Right renal cortex interstitium (tissue), 3 donors: ENCODE results near the gene ACTN1. TPM values are rescaled to one million over a fixed set of nuclear protein-coding genes. Genes with fewer than 3 reads are reported as not detected.
"Not testable (repeated sequence)": the region's sequence is repeated elsewhere in the genome, so short reads cannot be mapped to it uniquely, and the experiment has no call there.

Source experiments
- DNase-seq, 3 donors: peaks; one replicate each; pipeline ENCODE4 v3.0.0-alpha.2; 2013; ENCODE audit warnings: low read depth in 3 of 3, low spot score in 2 of 3
- polyA plus RNA-seq, 3 donors: library from polyadenylated mRNA; unstranded; fragments of 120-200 nt; gene quantifications; one replicate each; pipeline ENCODE4 v1.2.1, GENCODE V29; 2013; ENCODE audit not compliant: insufficient read length in 3 of 3

Gene ACTN1
- polyA plus RNA-seq, 3 donors, result 64.2 to 75.2 (median 69.2) TPM

DNA sequence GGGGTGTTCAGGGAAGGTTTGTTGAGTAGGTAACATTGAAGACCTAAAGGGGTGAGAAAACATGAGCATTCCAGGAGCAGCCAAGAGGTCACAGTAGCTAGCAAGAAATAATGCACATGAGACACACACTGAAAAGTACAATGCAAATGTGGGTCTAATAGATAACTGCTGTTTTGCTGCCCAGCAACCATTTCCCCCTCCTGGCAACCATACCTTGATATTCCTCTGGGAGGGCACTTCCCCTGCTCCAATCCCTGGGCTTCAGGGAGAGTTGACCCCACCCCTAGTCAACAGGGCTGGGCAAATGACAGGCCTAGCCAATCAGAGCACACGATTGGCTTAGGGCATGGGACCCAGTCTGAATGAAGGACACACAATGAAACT is 8.5 kb upstream of the ACTN1 start:
- no peak for DNase-seq

DNA sequence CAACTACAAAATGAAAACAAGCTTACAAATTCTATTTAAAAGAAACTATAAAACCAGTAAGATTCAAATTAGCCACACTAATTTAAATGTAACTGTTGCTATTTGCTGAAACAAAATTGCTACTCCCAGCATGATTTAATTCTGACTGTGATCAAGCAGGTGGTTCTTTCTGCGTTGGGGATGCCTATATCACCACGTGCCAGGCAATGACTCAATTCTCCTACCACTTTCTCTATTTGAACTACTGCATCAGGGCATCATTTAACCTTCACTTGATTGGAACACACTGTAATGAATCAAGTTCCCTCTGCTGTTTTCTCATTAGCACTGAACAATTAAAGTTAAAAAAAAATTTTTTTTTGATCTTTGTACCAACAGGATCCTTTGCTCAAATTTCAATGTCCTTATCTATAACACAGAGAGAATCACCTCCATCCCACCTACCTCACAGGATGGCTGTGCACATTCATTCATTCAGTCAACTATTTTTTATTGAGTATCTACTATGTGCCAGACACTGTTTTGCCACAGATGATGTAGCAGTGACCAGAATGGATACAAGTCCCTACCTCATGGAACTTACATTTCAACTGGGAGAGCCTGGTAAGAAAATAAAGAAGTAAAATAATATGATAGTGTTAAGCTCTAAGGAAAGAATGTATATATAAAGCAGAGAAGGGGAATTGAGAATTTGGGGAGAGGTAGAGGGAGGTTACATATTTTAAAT is 8.0 kb upstream of the ACTN1 start:
- no peak for DNase-seq

DNA sequence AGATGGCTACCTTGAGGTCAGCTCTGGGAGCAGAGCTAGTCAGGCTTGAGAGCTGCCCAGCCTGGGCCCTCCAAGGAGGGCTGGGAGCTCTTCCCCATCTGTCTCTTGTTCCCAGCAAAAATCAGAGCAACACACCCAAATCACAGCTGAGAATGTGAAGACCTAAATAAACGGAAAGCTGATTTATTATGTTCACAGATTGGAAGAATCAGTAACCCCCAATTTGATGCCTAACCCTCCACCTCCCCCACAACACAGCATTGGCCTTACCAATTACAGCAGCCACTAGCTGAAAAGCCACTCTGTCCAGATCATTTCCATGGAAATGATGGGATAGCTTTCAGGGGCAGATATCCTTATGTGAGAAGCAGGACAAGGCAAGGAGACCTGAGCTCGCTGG is 7.1 kb upstream of the ACTN1 start:
- no peak for DNase-seq

DNA sequence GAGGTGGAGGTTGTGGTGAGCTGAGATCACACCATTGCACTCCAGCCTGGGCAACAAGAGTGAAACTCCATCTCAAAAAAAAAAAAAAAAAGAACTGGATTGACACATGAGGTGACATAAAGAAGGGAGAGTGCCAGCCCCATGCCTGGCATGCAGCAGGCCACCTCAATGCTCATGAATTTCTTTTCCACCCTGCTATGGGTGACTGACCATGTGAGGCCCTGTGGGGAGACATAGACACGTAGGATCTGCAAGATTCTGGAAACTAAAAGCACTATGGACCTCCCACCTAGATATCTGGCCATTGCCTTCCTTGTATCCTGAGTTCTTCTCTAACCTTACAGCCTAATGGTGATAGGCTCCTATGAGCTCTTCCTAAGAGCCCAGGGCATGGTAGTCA is 5.6 kb upstream of the ACTN1 start:
- DNase-seq, result no peak

DNA sequence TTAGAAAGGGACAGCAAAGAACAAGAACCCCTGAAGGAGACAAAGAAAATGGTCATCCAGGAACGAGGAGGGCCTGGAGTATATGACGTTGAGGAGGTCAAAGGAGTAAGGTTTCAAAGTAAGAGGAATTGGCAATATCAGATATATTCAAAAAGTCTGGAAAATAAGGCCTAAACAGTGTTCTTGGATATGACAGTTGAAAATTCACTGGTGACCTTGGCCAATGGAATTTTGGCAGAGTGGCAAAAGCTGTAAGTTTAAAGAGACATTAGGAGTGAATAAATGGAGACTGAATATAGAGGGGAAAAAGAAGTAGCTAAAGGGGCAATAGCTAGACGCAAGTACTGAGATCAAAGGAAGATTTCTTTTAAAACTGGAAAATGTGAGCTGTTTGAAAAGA is 4.1 kb upstream of the ACTN1 start:
- DNase-seq, result no peak

DNA sequence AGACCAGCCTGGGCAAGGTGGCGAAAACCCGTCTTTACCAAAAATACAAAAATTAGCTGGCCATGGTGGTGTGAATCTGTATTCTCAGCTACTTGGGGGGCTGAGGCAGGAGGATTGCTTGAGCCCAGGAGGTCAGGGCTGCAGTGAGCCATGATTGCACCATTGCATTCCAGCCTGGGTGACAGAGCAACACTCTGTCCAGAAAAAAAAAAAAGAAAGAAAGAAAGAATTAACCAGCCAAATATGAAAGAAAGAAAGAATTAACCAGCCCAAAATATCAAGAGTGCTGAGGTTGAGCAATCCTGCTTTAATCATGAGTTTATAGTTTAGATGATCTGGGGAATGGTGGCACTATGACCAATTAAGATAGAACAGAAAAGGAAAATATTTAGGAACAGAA is 3.5 kb upstream of the ACTN1 start:
- no peak for DNase-seq

DNA sequence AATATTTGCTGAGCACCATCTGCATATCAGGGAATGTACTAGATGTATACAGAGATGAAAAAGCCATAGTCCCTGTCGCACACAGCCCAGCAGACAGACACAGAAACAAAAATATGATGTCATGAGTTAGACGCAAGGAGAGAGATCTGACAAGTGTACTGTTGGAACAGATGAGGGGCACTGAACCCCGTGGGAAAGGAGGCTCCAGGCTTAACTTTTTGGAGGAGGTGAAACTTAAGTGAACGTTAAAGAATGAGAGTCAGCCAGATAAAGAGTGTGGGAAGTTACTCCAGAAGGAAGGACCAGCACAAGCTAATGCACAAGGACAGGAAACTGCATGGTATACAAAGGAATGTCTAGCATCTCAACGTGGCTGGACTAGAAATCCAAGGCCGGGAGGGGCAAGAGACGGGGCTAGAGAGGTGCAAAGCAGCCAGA is 2.5 kb upstream of the ACTN1 start:
- DNase-seq, result no peak

DNA sequence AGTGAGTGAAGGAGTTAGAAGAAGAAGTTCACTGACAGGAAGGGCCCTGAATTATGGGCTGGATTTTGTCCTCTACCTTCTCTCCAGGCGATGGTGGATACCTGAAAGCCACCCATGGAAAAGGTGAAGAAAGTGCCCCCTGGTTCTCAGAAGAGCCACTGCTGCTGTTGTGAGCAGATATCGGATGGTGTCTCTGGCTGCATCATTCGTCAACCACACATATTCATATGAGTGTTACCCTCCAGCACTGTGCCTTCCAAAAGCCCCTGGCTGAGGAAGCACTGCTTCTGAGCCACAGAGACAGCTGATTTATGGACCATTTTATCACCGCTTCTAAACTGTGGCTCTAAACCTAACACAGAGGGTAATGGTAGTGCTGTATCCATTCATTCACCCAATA is 2.0 kb upstream of the ACTN1 start:
- DNase-seq, result no peak

DNA sequence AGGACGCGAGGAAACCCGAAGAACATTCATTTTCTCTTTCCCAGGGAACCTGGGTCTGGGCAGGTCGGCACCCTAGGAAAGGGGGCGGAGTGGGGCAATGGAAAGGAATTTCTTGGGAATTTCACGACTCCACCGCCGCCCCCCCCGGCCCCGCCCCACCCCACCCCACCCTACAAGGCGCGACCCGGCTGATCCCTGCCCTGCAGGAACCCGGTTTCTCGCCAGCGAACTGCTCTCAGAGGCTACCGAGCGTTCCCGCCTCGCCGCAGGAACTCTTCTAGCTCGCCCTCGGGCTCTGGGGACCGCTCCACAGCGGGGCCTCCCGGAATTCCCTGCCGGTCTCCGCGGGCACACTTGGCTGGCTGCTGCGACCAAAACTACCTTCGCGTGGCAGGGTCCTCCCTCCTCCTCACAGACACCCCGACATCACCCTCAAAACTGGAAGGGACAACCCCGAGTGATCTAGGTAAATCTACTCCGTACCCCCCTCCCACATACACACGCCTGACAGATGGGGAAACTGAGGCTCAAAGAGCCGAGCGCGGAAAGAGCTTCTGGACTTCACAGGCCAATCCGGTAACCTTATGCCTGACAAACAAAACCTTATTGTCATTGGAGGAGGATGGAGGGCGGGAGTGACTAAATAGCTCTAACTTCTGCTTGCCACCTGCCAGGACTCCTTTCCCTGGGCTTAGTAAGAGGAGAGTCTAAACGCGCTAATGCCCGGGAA is 785 bp upstream of the ACTN1 start:
- no peak for DNase-seq

DNA sequence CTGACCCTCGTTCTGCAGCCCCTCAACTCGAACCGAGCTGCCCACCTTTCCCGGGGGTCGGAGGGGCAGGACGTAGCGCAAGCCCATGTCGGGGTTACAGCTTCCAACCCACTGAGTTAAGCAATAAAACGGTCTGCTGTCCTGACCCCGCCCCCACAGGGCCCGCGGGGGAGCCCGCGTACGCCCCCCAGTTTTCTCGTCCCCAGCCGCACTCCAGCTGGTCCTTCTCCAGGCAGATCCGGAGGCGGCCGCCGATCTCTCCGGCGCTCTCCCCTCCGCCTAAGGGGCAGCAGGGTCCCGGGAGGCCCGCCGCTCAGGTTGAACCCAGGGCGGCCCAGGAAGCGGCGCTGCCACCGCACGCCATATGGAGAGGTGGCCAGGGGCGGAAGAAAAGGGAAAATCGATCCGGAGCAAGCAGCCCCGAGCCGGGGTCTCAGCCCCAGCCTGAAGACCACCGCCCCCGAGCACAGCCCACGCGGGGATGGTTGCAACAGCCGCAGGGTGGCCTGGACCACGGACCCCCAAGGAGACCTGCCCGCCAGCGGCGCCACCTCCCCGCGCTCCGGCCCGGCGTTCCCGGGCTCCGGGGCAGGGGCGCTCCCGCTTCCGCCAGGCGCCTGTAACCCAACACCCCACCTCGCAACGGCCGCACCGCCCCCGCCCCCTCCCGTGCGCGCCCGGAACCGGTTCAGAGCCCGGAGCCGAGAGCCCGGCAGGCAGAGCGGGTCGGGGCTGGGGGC is 760 bp downstream of the ACTN1 start:
- DNase-seq, result no peak

DNA sequence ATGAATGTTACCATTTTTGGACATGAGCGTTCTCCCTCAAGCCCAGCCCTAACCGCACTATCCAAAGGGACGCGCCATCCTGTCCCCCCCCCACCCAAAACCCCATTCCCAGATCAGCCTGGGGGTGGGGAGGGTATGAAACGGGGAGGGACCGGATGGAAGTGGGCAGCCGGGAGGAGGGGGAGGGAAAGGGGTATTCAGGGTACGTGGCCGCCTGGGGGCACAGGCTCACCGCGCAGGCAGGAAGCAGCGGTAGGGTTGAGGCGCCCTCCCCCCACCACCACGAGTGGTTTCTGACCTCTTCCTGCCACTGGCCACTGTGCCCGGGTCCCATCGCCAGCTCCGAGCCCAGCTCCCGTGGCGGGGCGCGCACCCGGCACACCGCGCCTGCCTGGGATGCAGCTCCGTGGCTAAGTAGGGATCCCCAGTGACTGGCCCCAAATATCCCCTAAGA is 1.4 kb downstream of the ACTN1 start:
- DNase-seq, result no peak

DNA sequence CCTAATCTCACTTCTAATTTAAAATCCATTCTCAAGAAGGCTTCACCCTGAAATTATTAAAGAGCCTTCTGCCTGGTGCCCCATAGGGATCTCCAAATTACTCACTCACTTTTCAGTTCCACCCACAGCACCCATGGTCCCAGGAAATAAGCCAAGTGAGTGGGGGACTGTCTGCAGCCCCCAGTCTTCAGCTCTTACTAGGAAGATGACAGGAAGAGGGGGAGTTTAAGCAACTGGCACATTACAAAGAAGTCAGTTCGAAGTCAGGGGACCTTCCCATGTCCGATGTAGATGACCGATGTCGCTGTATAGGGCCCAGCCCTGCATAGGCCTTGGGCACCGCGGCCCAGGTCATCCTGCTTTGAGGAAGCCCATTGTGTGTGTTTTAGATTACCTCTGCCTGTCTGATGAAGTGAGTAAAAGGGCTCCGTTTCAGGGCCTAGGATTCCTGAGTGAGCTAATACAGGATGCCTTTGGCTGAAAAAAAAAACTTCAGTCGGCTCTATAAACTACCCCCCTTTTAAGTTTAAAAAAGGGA is 1.9 kb downstream of the ACTN1 start:
- DNase-seq, result peak in 1 of 3 donors; percentile 53

DNA sequence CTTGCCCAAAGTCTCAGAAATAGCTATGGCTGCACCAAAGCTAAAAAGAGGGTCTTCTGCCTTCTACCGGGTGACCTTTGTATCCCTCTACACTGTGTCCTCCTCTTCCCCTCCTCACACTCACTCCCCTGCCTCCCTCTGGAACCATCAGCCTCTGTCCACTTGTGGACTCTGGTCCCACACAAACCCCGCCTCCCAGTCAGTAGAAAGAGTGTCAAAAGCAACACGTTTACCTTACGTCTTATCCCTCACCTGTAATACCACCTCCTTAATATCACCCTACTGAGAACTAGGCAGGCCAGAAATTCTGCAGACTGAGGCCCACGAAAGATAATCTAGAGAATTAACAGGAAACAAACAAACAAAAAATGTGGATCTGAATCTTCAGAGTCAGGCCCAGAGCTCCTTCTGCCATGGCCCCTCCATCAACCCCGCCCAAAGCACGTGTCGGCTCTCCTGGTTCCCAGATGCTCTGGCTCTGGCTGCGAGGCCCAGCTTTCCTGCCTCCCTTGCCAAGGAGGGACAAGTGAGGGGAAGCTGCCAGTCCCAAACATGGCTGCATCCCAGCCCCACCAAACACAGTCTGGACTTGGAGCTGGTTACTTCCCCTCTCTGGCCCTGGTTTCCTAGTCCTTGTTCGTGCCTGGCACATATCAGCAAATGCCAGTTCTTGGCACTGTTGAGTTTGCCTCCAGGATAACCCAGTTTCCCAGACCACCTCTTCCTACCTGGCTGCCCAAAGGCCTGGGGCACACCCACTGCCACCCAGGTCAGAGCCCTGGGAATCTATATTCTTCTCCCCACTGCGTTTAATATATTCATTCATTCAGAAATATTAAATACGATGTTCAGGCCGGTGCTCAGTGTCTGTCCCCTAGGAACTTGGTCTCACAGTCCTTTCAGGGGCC is 2.7 kb downstream of the ACTN1 start:
- DNase-seq, result no peak

DNA sequence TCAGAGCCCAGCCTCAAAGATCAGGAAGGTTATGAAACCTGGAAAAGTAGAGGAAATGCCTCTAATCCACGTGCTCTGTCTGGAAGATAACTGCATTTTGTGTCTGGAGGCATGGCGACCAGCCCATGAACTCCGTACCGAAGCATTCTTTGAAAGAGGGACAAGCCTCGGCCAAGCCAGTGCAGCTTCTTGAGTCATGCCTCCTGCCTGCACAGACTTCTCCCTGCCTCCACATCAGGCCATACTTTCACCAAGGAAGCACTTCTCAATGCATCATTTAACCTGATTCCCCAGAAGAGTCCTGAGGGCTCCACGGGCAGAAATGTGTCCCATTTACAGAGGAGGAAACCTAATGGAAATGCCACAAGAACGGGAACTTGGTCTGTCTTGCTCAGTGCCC is 3.4 kb downstream of the ACTN1 start:
- DNase-seq, result no peak

DNA sequence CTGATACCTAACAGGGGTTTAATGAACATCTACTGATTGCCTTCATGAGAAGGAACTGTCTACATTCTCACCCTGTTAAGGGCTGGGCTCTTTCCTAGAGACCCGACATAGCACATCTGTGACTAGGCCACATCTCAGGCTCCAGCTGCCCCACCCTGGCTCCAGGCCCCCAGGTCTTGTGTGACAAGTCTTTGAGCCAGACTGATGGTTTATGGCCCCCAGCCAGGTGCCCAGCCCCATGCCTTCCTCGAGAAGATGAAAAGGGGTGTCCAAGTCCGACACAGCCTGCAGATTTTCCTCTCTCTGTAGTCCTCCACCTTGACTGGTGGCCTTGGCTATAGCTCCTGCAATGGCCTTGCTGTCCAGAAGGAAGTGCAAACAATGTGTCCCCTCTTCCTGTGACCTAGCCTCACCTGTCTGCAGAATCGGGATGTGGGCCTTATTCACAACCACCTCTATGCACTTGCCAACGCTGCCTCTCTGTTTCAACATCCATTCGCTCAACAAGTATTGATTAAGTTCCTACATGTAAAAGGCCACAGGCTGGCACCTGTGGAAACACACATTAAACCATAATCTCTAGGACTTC is 4.2 kb downstream of the ACTN1 start:
- no peak for DNase-seq

DNA sequence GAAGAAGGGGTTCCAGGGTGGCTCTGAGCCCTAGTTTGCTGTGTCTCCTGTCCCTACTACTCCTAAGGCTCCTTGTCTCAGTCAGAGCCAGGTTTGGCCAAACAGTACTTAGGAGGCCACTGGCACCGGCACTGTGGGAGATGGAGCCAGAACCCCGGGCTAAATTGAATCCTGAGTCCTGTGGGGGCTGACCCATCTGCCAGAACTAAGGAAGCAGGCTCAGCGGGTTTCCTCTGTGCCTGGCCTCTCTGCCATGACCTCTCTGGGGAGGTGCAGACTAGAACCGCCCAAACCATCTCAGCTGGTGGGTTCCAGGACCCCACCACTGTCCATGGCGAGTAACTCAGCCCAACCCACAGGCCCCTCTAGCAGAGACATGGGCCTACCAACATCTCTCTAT is 5.5 kb downstream of the ACTN1 start:
- no peak for DNase-seq

DNA sequence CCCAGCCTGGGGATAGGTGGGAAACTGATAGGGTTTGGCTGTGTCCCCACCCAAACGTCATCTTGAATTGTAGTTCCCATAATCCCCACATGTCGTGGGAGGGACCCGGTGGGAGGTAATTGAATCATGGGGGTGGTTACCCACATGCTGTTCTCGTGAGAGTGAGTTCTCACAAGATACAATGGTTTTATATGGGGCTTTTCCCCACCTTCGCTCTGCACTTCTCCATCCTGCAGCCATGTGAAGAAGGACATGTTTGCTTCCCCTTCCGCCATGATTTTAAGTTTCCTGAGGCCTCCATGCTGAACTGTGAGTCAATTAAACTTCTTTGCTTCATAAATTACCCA is 5.9 kb downstream of the ACTN1 start:
- DNase-seq, result not testable (repeated sequence)

DNA sequence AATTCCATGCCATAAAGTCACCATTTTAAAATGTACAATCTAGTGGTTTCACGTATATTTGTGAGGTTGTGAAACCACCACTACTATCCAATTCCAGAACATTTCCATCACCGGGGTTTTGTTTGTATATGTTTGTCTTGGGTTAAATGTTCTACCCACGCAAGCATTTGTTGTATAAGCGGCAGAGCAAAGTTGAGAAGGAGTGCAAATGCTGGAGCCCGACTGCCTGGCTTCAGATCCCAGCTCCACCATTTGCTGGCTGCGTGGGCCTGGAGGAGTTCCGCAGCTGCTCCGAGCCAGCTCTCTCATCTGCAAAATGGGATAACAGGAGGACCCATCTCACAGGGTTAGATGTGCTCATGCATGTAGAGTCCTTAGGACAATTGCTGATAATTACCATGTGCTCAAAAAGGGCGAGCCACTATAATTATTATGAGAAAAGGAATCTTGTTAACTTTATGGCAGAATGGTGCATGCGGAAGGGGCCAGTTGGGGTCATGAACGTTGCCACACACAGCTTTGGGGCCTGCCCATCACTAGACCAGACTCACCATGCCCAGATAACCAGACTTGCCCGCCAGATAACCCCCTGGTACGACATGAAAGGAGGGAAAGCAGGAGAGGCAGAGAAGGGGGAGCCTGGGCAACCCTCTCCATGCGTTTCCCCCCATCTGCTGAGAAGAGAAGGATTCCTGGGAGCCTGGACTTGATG is 6.4 kb downstream of the ACTN1 start:
- no peak for DNase-seq

DNA sequence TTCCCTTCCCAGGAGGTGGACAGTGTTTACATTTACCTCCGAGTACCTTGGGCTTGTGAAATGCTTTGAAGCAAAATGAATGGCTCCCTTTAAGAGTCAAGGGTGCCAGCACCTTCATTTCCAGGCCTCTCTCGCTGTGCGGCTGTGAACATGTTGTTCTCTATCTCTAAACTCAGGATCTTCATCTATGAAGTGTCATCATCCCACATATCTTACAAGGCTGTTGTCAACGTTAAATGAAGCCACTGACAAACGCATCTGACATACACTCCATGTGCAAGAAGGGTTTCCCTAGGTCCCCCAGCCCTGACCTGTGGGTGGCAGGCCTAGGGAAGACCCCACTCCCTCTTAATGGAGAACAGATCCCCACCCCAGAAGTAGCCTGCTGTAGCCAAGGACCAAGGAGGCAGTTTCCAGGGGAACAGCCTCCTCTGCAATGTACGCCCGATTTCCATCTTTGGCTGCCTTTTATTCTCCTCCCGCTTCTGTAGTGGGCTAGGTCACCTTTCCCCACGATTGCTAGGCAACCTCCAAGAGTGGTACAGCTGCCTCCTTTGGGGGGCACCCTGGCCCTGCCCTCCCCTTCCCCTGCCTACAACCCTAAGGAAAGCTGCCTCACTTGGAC is 7.6 kb downstream of the ACTN1 start:
- DNase-seq, result no peak
